ENCODE measurements around the gene CST9.

DNA sequence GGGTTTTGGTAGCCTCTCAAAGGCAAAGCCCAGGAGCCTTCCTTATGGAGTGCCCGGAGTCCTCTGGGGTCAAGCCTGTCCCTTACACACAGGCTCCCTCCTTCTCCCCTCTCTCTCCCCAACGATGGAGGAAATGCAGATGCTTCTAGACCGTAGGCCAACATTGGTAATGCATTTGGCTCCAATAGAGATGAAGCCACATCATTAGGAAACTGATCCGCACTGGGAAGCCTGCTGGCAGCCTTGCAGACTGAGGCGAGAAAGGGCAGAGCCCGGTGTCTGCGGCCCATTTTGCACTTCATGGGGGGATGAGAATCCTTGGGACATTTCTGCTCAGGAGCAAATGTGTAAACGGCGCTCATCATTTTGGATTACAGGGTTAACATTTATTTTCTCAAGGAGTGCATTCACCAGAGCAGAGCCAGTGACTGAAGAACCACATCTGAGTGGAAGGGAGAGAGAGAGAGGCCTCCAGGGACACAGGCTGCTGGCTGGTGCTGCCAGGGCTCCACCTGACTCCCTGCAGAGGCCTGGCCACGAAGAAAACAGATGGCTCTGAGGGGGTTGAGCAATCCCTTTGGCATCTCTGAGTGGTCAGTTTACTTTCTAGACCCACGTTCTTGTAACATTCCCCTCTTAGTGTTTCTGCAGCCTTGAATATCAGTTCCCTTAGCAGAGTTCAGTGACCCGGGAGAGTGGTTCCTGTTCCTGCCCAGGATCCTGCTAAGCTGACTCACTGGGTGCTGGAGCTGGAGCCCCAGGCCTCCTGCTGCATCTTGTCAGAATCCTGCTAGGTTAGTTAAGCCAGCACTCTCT lies 36.4 kb upstream of the CST9 start:
- no peak for TF ChIP-seq ZNF507 (tag; conservative IDR thresholded peaks at IDR 0.05)
- TF ChIP-seq RBBP5 (IDR thresholded peaks at IDR 0.05; ENCODE audit: borderline replicate concordance, insufficient read depth, low read length, poor library complexity, severe bottlenecking): no peak
- TF ChIP-seq MYC (IDR thresholded peaks at IDR 0.05; ENCODE audit: low read depth, low read length): no peak
- no peak for TF ChIP-seq MYC (CRISPR knock-in tag; IDR thresholded peaks at IDR 0.05; ENCODE audit: borderline replicate concordance, low read depth)
- no peak for TF ChIP-seq ZFX (CRISPR knock-in tag; IDR thresholded peaks at IDR 0.05)
- TF ChIP-seq GABPA (tag; conservative IDR thresholded peaks at IDR 0.05; ENCODE audit: low read depth): no peak
- TF ChIP-seq, protein P1, sequence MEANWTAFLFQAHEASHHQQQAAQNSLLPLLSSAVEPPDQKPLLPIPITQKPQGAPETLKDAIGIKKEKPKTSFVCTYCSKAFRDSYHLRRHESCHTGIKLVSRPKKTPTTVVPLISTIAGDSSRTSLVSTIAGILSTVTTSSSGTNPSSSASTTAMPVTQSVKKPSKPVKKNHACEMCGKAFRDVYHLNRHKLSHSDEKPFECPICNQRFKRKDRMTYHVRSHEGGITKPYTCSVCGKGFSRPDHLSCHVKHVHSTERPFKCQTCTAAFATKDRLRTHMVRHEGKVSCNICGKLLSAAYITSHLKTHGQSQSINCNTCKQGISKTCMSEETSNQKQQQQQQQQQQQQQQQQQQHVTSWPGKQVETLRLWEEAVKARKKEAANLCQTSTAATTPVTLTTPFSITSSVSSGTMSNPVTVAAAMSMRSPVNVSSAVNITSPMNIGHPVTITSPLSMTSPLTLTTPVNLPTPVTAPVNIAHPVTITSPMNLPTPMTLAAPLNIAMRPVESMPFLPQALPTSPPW (CRISPR knock-in tag; IDR thresholded peaks at IDR 0.05): no peak
- no peak for TF ChIP-seq GATAD2B (IDR thresholded peaks at IDR 0.05; ENCODE audit: borderline replicate concordance)
- TF ChIP-seq, protein P2, sequence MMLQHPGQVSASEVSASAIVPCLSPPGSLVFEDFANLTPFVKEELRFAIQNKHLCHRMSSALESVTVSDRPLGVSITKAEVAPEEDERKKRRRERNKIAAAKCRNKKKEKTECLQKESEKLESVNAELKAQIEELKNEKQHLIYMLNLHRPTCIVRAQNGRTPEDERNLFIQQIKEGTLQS (IDR thresholded peaks at IDR 0.05): no peak
- TF ChIP-seq, protein P2 (CRISPR knock-in tag; conservative IDR thresholded peaks at IDR 0.05): no peak
- TF ChIP-seq, protein P3, sequence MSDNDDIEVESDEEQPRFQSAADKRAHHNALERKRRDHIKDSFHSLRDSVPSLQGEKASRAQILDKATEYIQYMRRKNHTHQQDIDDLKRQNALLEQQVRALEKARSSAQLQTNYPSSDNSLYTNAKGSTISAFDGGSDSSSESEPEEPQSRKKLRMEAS (CRISPR knock-in tag; IDR thresholded peaks at IDR 0.05): no peak
- no peak for TF ChIP-seq FUS (optimal IDR thresholded peaks at IDR 0.05; ENCODE audit: low read depth, low read length)
